ENCODE data around the gene TMEM184B. TPM values are rescaled to one million over a fixed set of nuclear protein-coding genes. Genes with fewer than 3 reads are reported as not detected.
A peak's percentile ranks its signal among the peaks of the same experiment; 100 is the strongest.

TMEM184B gene
- total RNA-seq, 1 donor from 2014 or later, result 118 TPM

DNA sequence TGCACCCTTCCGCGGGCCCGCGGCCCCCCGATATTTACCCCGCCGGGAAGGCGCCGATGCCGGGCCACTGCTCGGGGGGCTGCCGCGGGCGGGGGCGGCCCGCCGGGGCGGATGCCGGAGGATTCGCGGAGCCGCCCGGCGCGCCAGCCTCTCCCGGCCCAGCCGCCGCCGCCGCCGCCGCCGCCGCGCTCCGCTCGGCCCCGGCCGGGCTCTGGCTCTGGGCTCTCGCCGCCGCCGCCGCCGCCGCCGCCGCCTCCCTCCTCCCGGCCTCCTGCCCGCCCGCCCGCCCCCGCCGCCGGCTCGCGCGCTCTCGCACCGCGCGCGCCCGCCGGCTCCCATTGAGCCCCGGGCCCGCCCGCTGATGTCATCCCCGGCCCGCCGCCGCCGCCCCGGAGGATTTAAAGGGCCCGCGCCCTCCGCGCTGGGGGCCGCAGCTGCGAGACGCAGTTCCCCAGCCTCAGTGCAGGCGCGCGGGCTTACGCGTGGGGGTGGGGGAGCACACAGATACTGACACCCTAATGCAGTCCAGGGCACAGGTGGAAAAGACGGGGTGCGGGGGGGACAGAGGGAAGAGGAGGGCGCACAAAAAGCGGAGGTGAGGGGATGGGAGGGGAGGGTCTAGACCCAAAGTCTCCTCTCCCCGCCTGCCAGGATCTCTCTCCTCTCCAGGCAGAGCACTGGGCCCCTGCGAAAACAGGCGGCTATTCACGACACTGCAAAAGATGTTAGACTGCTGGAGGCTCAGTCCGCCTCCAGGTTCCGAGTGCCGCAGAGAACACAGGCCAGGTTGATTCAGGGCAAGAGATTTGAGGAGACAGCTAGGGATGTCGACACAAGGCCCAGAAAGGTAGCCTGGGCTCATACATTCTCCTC lies 44.5 kb upstream of the TMEM184B start, which contains the start of gene CSNK1E:
TSS of gene CSNK1E (minus strand) at position 312 of the 873 bp plus-strand sequence. CDS start 3,276 bp downstream, outside the sequence.
- intact Hi-C loops (cut with DNase I), result loop anchor here (5.0 to 10.0 kb wide), 2 partner anchors 190 to 473 kb away; partner anchors contain the start of genes ANKRD54, DDX17 and EIF3L
- Histone ChIP-seq H3K4me3 (peak within 1 kb of the TSS; percentile 69 to 92), H3K4me1 (peaks cover 10 to 37% of the 10 kb centered on the region in 2 donors), H3K36me3 (peaks cover 0 to 2% of the 10 kb centered on the region in 2 donors), H3K27ac (peak within 1 kb of the TSS; percentile 97 to 100), H3K9me3 (no peaks in the 10 kb centered on the region), H3K27me3 (no peaks in the 10 kb centered on the region)
- no peak for TF ChIP-seq CTCF (IDR thresholded peaks at IDR 0.05)
- DNase-seq (ENCODE audit: low spot score in 2 of 2), result peak; percentile 31 to 88

- peak in 1 of 2 donors; percentile 83 for DNase-seq (ENCODE audit: low spot score in 2 of 2)
- no peak for TF ChIP-seq CTCF (IDR thresholded peaks at IDR 0.05)
- H3K4me3 ChIP-seq, result peak overlapping the region; percentile 69 to 92
- peak overlapping the region; percentile 97 to 99 for H3K27ac ChIP-seq
- no peaks in the 10 kb centered on the region for H3K27me3 ChIP-seq
- peaks cover 11 to 38% of the 10 kb centered on the region in 2 donors for H3K4me1 ChIP-seq
- no peaks in the 10 kb centered on the region for H3K9me3 ChIP-seq
- intact Hi-C loops (cut with DNase I), result loop anchor here (5.0 to 10.0 kb wide), 2 partner anchors 191 to 472 kb away; partner anchors contain the start of genes ANKRD54, DDX17 and EIF3L
- peaks cover 0 to 2% of the 10 kb centered on the region in 2 donors for H3K36me3 ChIP-seq
Measured at GRCh38 chr22:38316364-38317121, 43.7 kb upstream of the TMEM184B start.

- Histone ChIP-seq H3K9me3 (no peaks in the 10 kb centered on the region), H3K4me1 (peaks cover 17 to 45% of the 10 kb centered on the region in 2 donors), H3K36me3 (peaks cover 0 to 2% of the 10 kb centered on the region in 2 donors), H3K27me3 (no peaks in the 10 kb centered on the region), H3K27ac (peak overlapping the region; percentile 97 to 99), H3K4me3 (peak overlapping the region; percentile 69 to 92)
- TF ChIP-seq CTCF (IDR thresholded peaks at IDR 0.05), result no peak
- intact Hi-C loops (cut with DNase I), result loop anchor here (5.0 to 10.0 kb wide), 2 partner anchors 191 to 471 kb away; partner anchors contain the start of genes ANKRD54, DDX17 and EIF3L
- DNase-seq (ENCODE audit: low spot score in 2 of 2), result no peak
Measured at GRCh38 chr22:38315823-38316363, 43.1 kb upstream of the TMEM184B start.

- peak overlapping the region; percentile 97 to 99 for H3K27ac ChIP-seq
- intact Hi-C loops (cut with DNase I), result loop anchor here (5.0 to 10.0 kb wide), 3 partner anchors 192 to 470 kb away; partner anchors contain the start of genes ANKRD54, DDX17, EIF3L and JOSD1
- H3K4me3 ChIP-seq, result peak overlapping the region; percentile 69 to 92
Measured at GRCh38 chr22:38314933-38315822, 42.4 kb upstream of the TMEM184B start.

More at GRCh38 chr22:38314933-38315822, 42.4 kb upstream of the TMEM184B start:
- Histone ChIP-seq H3K36me3 (peaks cover 0 to 2% of the 10 kb centered on the region in 2 donors), H3K9me3 (no peaks in the 10 kb centered on the region), H3K27me3 (no peaks in the 10 kb centered on the region), H3K4me1 (peaks cover 23 to 52% of the 10 kb centered on the region in 2 donors)
- DNase-seq (ENCODE audit: low spot score in 2 of 2), result no peak
- no peak for TF ChIP-seq CTCF (IDR thresholded peaks at IDR 0.05)
